Ectodermal cell (in vitro differentiated cells): ENCODE data around the gene NELL1.
"Not testable (repeated sequence)": the region's sequence is repeated elsewhere in the genome, so short reads cannot be mapped to it uniquely, and the experiment has no call there.

Experiments used
- H3K27ac ChIP-seq: 2 replicates; pipeline ENCODE4 v1.7.0; 2013; ENCODE audit warnings: mild to moderate bottlenecking, low read depth, low read length; ENCODE audit not compliant: insufficient read depth, poor library complexity, severe bottlenecking
- H3K27me3 ChIP-seq: 2 replicates; pipeline ENCODE4 v1.7.0; 2013; ENCODE audit warnings: mild to moderate bottlenecking, low read length; ENCODE audit not compliant: insufficient read depth, control insufficient read depth, poor library complexity, severe bottlenecking
- H3K36me3 ChIP-seq: one replicate; pipeline ENCODE4 v1.7.0; 2013; ENCODE audit warnings: low read length; ENCODE audit not compliant: control insufficient read depth, insufficient read depth
- H3K4me1 ChIP-seq: one replicate; pipeline ENCODE4 v1.7.0; 2013; ENCODE audit warnings: low read length; ENCODE audit not compliant: control insufficient read depth, insufficient read depth
- H3K4me3 ChIP-seq: 2 replicates; pipeline ENCODE4 v1.7.0; 2013; ENCODE audit warnings: low read depth, low read length, control low read depth; ENCODE audit not compliant: insufficient read depth
- H3K9me3 ChIP-seq: 2 replicates; pipeline ENCODE4 v1.7.0; 2013; ENCODE audit warnings: mild to moderate bottlenecking, low read length, moderate library complexity; ENCODE audit not compliant: control insufficient read depth
- WGBS, 2 experiments: methylation state at CpG; one replicate each; pipeline ENCODE4 v1.1.7; 2013; ENCODE audit warnings: missing lambda C conversion rate in 2 of 2; 5-methylcytosine and 5-hydroxymethylcytosine counted together

The NELL1 gene

GRCh38 chr11:21116009-21116408 is 446.6 kb downstream of the NELL1 start:
- Histone ChIP-seq H3K9me3 (no peaks in the 10 kb centered on the region), H3K27ac (no peak overlapping the region), H3K27me3 (no peaks in the 10 kb centered on the region), H3K36me3 (no peaks in the 10 kb centered on the region), H3K4me1 (peaks cover 9% of the 10 kb centered on the region), H3K4me3 (no peak overlapping the region)
- WGBS, 2 experiments = 90 to 95% methylated on average over 1 of the region's 1 CpG

GRCh38 chr11:21119411-21119810 is 450.0 kb downstream of the NELL1 start:
- Histone ChIP-seq H3K9me3 (no peaks in the 10 kb centered on the region), H3K4me3 (no peak overlapping the region), H3K27me3 (no peaks in the 10 kb centered on the region), H3K36me3 (no peaks in the 10 kb centered on the region), H3K27ac (no peak overlapping the region), H3K4me1 (peaks cover 9% of the 10 kb centered on the region)
- 69 to 82% methylated on average over 2 to 3 of the region's 3 CpGs for WGBS, 2 experiments

DNA sequence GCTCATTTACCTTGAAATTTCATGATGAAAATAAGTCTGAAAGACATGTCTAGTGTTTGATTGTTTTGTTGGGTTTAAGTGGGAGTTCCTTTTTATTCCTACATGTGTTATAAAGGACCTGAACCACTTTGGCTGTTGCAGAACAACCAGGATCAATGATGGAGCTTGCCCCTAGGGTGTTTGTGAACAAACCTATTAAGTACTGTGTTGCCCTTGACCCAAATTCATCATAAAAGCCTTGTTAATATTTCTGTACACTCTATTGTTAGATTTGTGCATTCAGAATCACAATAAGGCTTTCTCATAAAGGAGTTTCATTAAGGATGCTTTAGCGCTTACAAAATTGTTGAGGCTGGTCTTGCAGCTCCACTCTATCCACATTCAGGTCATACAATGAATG is 452.6 kb downstream of the NELL1 start:
- WGBS, 2 experiments = 81 to 100% methylated on average over 1 of the region's 1 CpG
- H3K27ac ChIP-seq = no peak overlapping the region
- no peaks in the 10 kb centered on the region for H3K27me3 ChIP-seq
- no peak overlapping the region for H3K4me3 ChIP-seq
- H3K36me3 ChIP-seq = no peaks in the 10 kb centered on the region
- no peaks in the 10 kb centered on the region for H3K9me3 ChIP-seq
- no peaks in the 10 kb centered on the region for H3K4me1 ChIP-seq

GRCh38 chr11:21122523-21122922 is 453.1 kb downstream of the NELL1 start:
- WGBS, 2 experiments = 99 to 100% methylated on average over 1 to 3 of the region's 3 CpGs
- H3K4me1 ChIP-seq = no peaks in the 10 kb centered on the region

GRCh38 chr11:21132146-21132720 is 462.8 kb downstream of the NELL1 start:
- H3K27ac ChIP-seq = no peak overlapping the region
- no peaks in the 10 kb centered on the region for H3K4me1 ChIP-seq
- 90 to 96% methylated on average over 11 of the region's 11 CpGs for WGBS, 2 experiments
- H3K4me3 ChIP-seq = no peak overlapping the region
- no peaks in the 10 kb centered on the region for H3K9me3 ChIP-seq
- H3K36me3 ChIP-seq = no peaks in the 10 kb centered on the region
- H3K27me3 ChIP-seq = no peaks in the 10 kb centered on the region

More at GRCh38 chr11:21122523-21122922, 453.1 kb downstream of the NELL1 start:
- Histone ChIP-seq H3K9me3 (no peaks in the 10 kb centered on the region), H3K36me3 (no peaks in the 10 kb centered on the region), H3K27me3 (no peaks in the 10 kb centered on the region), H3K4me3 (no peak overlapping the region), H3K27ac (no peak overlapping the region)

GRCh38 chr11:21133244-21133643 is 463.9 kb downstream of the NELL1 start:
- H3K36me3 ChIP-seq = no peaks in the 10 kb centered on the region
- H3K27me3 ChIP-seq = no peaks in the 10 kb centered on the region
- H3K9me3 ChIP-seq = no peaks in the 10 kb centered on the region
- H3K27ac ChIP-seq = no peak overlapping the region
- no peaks in the 10 kb centered on the region for H3K4me1 ChIP-seq
- H3K4me3 ChIP-seq = no peak overlapping the region
- 94 to 96% methylated on average over 2 of the region's 2 CpGs for WGBS, 2 experiments

DNA sequence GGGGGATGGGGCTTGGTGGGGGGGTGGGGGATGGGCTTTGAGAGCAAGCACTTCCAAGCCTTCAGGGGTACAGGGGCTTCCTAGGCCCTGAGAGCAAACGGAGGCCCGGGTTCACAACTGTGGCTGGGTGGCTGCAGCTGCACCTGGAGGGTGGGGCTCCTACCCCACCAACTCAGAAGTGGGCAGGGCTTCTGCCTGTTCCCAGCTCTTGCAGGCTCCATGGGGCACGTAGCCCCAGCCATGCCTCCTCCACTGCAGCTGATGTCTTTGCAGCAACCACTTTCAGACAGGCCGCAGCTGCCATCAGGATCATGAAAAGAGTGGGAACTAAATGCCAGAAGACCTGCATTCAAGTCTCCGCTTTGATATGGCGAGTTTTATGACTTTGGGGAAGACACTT is 464.3 kb downstream of the NELL1 start:
- 92 to 93% methylated on average over 6 of the region's 6 CpGs for WGBS, 2 experiments
- Histone ChIP-seq H3K9me3 (no peaks in the 10 kb centered on the region), H3K36me3 (no peaks in the 10 kb centered on the region), H3K27ac (no peak overlapping the region), H3K4me1 (no peaks in the 10 kb centered on the region), H3K4me3 (no peak overlapping the region), H3K27me3 (no peaks in the 10 kb centered on the region)

GRCh38 chr11:21137803-21138202 is 468.4 kb downstream of the NELL1 start:
- 90 to 100% methylated on average over 5 to 6 of the region's 6 CpGs for WGBS, 2 experiments
- no peaks in the 10 kb centered on the region for H3K36me3 ChIP-seq
- no peaks in the 10 kb centered on the region for H3K27me3 ChIP-seq
- H3K9me3 ChIP-seq = no peaks in the 10 kb centered on the region
- H3K4me1 ChIP-seq = no peaks in the 10 kb centered on the region
- no peak overlapping the region for H3K4me3 ChIP-seq
- H3K27ac ChIP-seq = no peak overlapping the region

GRCh38 chr11:21141557-21141956 is 472.2 kb downstream of the NELL1 start:
- 92 to 96% methylated on average over 3 to 4 of the region's 4 CpGs for WGBS, 2 experiments
- H3K9me3 ChIP-seq, H3K4me1 ChIP-seq, H3K27ac ChIP-seq, H3K27me3 ChIP-seq, H3K4me3 ChIP-seq, H3K36me3 ChIP-seq: not testable (repeated sequence)

GRCh38 chr11:21142007-21142406 is 472.6 kb downstream of the NELL1 start:
- Histone ChIP-seq H3K27ac (no peak overlapping the region), H3K36me3 (no peaks in the 10 kb centered on the region), H3K4me1 (no peaks in the 10 kb centered on the region), H3K27me3 (no peaks in the 10 kb centered on the region), H3K4me3 (no peak overlapping the region), H3K9me3 (no peaks in the 10 kb centered on the region)
- 64 to 73% methylated on average over 2 of the region's 2 CpGs for WGBS, 2 experiments

DNA sequence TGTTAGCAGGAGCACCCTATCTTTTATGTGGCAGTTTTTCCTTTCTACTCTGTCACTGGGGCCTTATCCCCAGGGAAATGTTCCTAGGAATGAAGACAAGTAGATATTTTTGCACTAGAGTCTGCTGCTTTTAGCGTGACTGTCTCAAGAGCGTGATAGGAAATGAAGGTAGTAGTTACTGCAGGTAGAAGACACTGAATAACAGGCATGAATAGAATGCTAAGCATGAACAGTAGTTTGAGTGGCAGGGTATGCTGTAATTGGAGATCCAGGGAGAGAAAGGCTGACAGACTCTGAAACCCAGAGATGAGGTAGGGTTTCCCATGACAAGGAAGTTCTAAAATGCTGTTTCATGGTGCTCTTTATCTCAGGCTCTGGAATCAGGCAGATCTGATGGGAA is 475.1 kb downstream of the NELL1 start:
- Histone ChIP-seq H3K9me3 (no peaks in the 10 kb centered on the region), H3K4me3 (no peak overlapping the region), H3K36me3 (no peaks in the 10 kb centered on the region), H3K4me1 (no peaks in the 10 kb centered on the region), H3K27me3 (no peaks in the 10 kb centered on the region), H3K27ac (no peak overlapping the region)
- WGBS, 2 experiments = 89 to 92% methylated on average over 2 of the region's 2 CpGs
